Heart right ventricle (tissue), 16 donors: Measurements from ENCODE around the gene CRYZL1. TPM values are rescaled to one million over a fixed set of nuclear protein-coding genes. Genes with fewer than 3 reads are reported as not detected.

ENCODE experiments used
- ATAC-seq, 8 donors: fragments of 200-7000 bp; cut with Tn5 transposase; one replicate each; pipeline ENCODE4 v1.9.1; 2020; ENCODE audit warnings: mild to moderate bottlenecking in 8 of 8, moderate library complexity in 8 of 8, moderate number of reproducible peaks in 1 of 8
- DNase-seq, 2 donors: peaks; one replicate each; pipeline ENCODE4 v3.0.0-alpha.2; 2020
- H3K27ac ChIP-seq, 10 donors: fragments of 200-600 bp; sonication (generic) in 2 of 10; one replicate each; pipeline versions ENCODE4 v1.5.0 to v1.8.0; 2020 to 2022; ENCODE audit warnings: mild to moderate bottlenecking in 3 of 10
- H3K27me3 ChIP-seq, 7 donors: fragments of 200-600 bp; one replicate each; pipeline ENCODE4 v1.8.0; 2021 to 2022; ENCODE audit warnings: mild to moderate bottlenecking in 2 of 7
- H3K36me3 ChIP-seq, 9 donors: fragments of 200-600 bp; sonication (generic) in 1 of 9; one replicate each; pipeline versions ENCODE4 v1.5.0 to v1.8.0; 2020 to 2022; ENCODE audit warnings: mild to moderate bottlenecking in 2 of 9
- H3K4me1 ChIP-seq, 9 donors: fragments of 200-600 bp; sonication (generic) in 1 of 9; one replicate each; pipeline versions ENCODE4 v1.5.0 to v1.8.0; 2020 to 2022; ENCODE audit warnings: mild to moderate bottlenecking in 4 of 9
- H3K4me3 ChIP-seq, 10 donors: fragments of 200-600 bp; sonication (generic) in 2 of 10; one replicate each; pipeline versions ENCODE4 v1.5.0 to v1.8.0; 2020 to 2022; ENCODE audit warnings: mild to moderate bottlenecking in 7 of 10, moderate library complexity in 2 of 10
- H3K9me3 ChIP-seq, 11 donors: fragments of 200-600 bp in 10 of 11; sonication (generic) in 2 of 11; one replicate each; pipeline versions ENCODE4 v1.5.0 to v1.8.0; 2013 to 2022; ENCODE audit warnings: mild to moderate bottlenecking in 2 of 11, control low read depth in 1 of 11, moderate library complexity in 1 of 11
- CTCF ChIP-seq, 9 donors: fragments of 200-600 bp; sonication (generic) in 2 of 9; IDR thresholded peaks; one replicate each; pipeline versions ENCODE4 v1.5.0 to v1.8.0; 2021 to 2022; ENCODE audit warnings: antibody characterized with exemption in 9 of 9, mild to moderate bottlenecking in 5 of 9, moderate library complexity in 1 of 9
- WGBS, 2 donors: extraction: QIAGEN DNeasy Blood & Tissue Kit; methylation state at CpG; one replicate each; pipeline ENCODE4 v1.1.7; 2013; ENCODE audit warnings: inconsistent platforms in 1 of 2; 5-methylcytosine and 5-hydroxymethylcytosine counted together
- intact Hi-C, 10 donors: fragments of 100-400 bp; cut with DNase I; formaldehyde crosslinking; loops; one replicate each; pipeline versions ENCODE4 v1.11.1 to v1.14.2; 2022
- polyA plus RNA-seq, 2 donors: library from polyadenylated mRNA; stranded (reverse); fragments of 200-250 nt; gene quantifications; one replicate each; pipeline ENCODE4 v1.2.3, GENCODE V29; 2013
- total RNA-seq, 10 donors: library from RNA; stranded (reverse); fragmentation: NEBNext Ultra II Directional in 3 of 10; extraction: Animal tissue kit (Norgen Biotek cat#: 25700) in 3 of 10; gene quantifications; one replicate each; pipeline versions ENCODE4 v1.2.1 to v1.2.4, GENCODE V29; 2021 to 2023
- donor health status: Arrhythmogenic right ventricular cardiomyopathy.
- donor health status: ischemic (EF 13 %, LVEDD 7.1; RV severe dilation, severe dysfunction).
- donor health status: healthy with polysubstance abuse.
- donor health status: DM: no; HTN: yes; CAD: no.
- donor health status: DM: no; HTN: no; CAD: no.
- donor health status: ischemic (EF 25% LVEDD 6.9; RV normal size, moderate dysfunction).
- donor health status: ischemic (EF 25% LVEDD 5.7; RV mildly dilated, moderate dysfunction).
- donor health status: healthy.
- donor health status: DM: yes; HTN: yes; CAD: no.
- donor health status: Ischemic cardiomyopathy.
- donor health status: ischemic (EF 35%, LVEDD 5.7; RV mildly dilated, moderate dysfunction).
- donor health status: nonischemic (EF 11% LVEDD 7.7; RV severe dilation, severe dysfunction).
- donor health status: DM: yes; HTN: yes; CAD: no.
- donor health status: PGD.
- donor health status: ischemic (EF 29% LVEDD 5.4; RV normal size, mild dysfunction).
- donor health status: nonischemic (EF 23%, LVEDD 6.1; RV moderate dilation, normal function).

The CRYZL1 gene
- total and polyA plus RNA-seq, 12 donors = 15.3 to 31.8 (median 26.0) TPM

GRCh38 chr21:33560965-33561364 is 80.6 kb downstream of the CRYZL1 start:
- ATAC-seq (no peak), DNase-seq (no peak)
- Histone ChIP-seq H3K4me3 (no peak overlapping the region), H3K9me3 (no peaks in the 10 kb centered on the region), H3K27me3 (no peaks in the 10 kb centered on the region), H3K36me3 (peaks cover 0 to 100% (median 41%) of the 10 kb centered on the region in 9 donors), H3K4me1 (peaks cover 0 to 46% (median 21%) of the 10 kb centered on the region in 9 donors), H3K27ac (no peak overlapping the region)
- intact Hi-C loops = no loop called here
- TF ChIP-seq CTCF (IDR thresholded peaks at IDR 0.05) = no peak

GRCh38 chr21:33559813-33560212 is 81.7 kb downstream of the CRYZL1 start:
- H3K4me3 ChIP-seq = no peak overlapping the region
- intact Hi-C loops = no loop called here
- H3K36me3 ChIP-seq = peaks cover 0 to 100% (median 45%) of the 10 kb centered on the region in 9 donors
- H3K27me3 ChIP-seq = no peaks in the 10 kb centered on the region
- no peaks in the 10 kb centered on the region for H3K9me3 ChIP-seq
- no peak overlapping the region for H3K27ac ChIP-seq
- no peak for TF ChIP-seq CTCF (IDR thresholded peaks at IDR 0.05)
- peaks cover 4 to 55% (median 28%) of the 10 kb centered on the region in 9 donors for H3K4me1 ChIP-seq
- WGBS, 2 donors = 87 to 91% methylated on average over 10 of the region's 10 CpGs
- DNase-seq = no peak
- ATAC-seq = peak in 1 of 8 donors; percentile 44

GRCh38 chr21:33558777-33559421 is 82.6 kb downstream of the CRYZL1 start:
- Histone ChIP-seq H3K4me1 (peaks cover 4 to 64% (median 28%) of the 10 kb centered on the region in 9 donors), H3K4me3 (no peak overlapping the region), H3K9me3 (no peaks in the 10 kb centered on the region), H3K36me3 (peaks cover 0 to 100% (median 54%) of the 10 kb centered on the region in 9 donors), H3K27me3 (no peaks in the 10 kb centered on the region), H3K27ac (no peak overlapping the region)
- TF ChIP-seq CTCF (IDR thresholded peaks at IDR 0.05) = no peak
- intact Hi-C loops = no loop called here
- no peak for DNase-seq
- ATAC-seq = no peak
- WGBS, 2 donors = 90 to 95% methylated on average over 4 of the region's 4 CpGs

GRCh38 chr21:33557447-33557846 is 84.1 kb downstream of the CRYZL1 start:
- Histone ChIP-seq H3K27ac (no peak overlapping the region), H3K27me3 (no peaks in the 10 kb centered on the region), H3K9me3 (no peaks in the 10 kb centered on the region), H3K4me1 (peaks cover 4 to 70% (median 28%) of the 10 kb centered on the region in 9 donors), H3K4me3 (no peak overlapping the region), H3K36me3 (peaks cover 8 to 100% (median 69%) of the 10 kb centered on the region in 9 donors)
- DNase-seq (no peak), ATAC-seq (no peak)
- no peak for TF ChIP-seq CTCF (IDR thresholded peaks at IDR 0.05)
- 96 to 97% methylated on average over 19 of the region's 19 CpGs for WGBS, 2 donors
- intact Hi-C loops = no loop called here
